IMR-90 (cell line): ENCODE data around the gene COQ4. TPM values are rescaled to one million over a fixed set of nuclear protein-coding genes. Genes with fewer than 3 reads are reported as not detected.

Source experiments
- ATAC-seq: fragments of 200-7000 bp; cut with Tn5 transposase; 2 replicates; pipeline ENCODE4 v1.9.1; 2020; ENCODE audit warnings: low read depth, mild to moderate bottlenecking, moderate library complexity
- BruUV-seq: library from RNA; stranded (reverse); fragments of 400-500 nt; replicated peaks from 2 replicates; lab custom pipeline; 2021; lab: Mats Ljungman, UMichigan
- CTCF ChIA-PET: fragments of 300-600 bp; formaldehyde crosslinking; extraction: SDS; loops from one replicate; lab custom pipeline; 2021; ENCODE audit warnings: antibody characterized with exemption; lab: Yijun Ruan, JAX
- POLR2A ChIA-PET: fragments of 300-600 bp; sonication (Branson Sonifier 250); formaldehyde crosslinking; loops from one replicate; lab custom pipeline; 2022; ENCODE audit warnings: antibody characterized with exemption; ENCODE audit not compliant: unreplicated experiment; lab: Charles Lee
- DNase-seq: peaks from one replicate; pipeline ENCODE4 v3.0.0; 2013
- H2AFZ ChIP-seq: replicated peaks from 2 replicates; pipeline ENCODE3; 2013; ENCODE audit warnings: low read length, mild to moderate bottlenecking; ENCODE audit not compliant: poor library complexity
- H2AK5ac ChIP-seq: 2 replicates; pipeline ENCODE4 v1.6.1; 2013; ENCODE audit warnings: low read depth, low read length, inconsistent platforms
- H2AK9ac ChIP-seq: replicated peaks from 2 replicates; pipeline ENCODE3; 2013; ENCODE audit warnings: mild to moderate bottlenecking, low read depth, low read length, moderate library complexity; ENCODE audit not compliant: poor library complexity
- H2BK120ac ChIP-seq: 2 replicates; pipeline ENCODE4 v1.6.1; 2013; ENCODE audit warnings: low read depth, low read length, inconsistent platforms
- H2BK15ac ChIP-seq: 3 replicates; pipeline ENCODE4 v1.6.1; 2013; ENCODE audit warnings: low read depth, low read length, inconsistent platforms
- H2BK20ac ChIP-seq: 2 replicates; pipeline ENCODE4 v1.6.1; 2013; ENCODE audit warnings: low read depth, mild to moderate bottlenecking, inconsistent platforms, low read length, moderate library complexity
- H2BK5ac ChIP-seq: 2 replicates; pipeline ENCODE4 v1.6.1; 2013; ENCODE audit warnings: mild to moderate bottlenecking, low read depth, low read length, inconsistent platforms; ENCODE audit not compliant: poor library complexity, severe bottlenecking
- H3K14ac ChIP-seq: replicated peaks from 2 replicates; pipeline ENCODE4 v1.6.1; 2013; ENCODE audit warnings: low read depth, low read length, inconsistent platforms
- H3K18ac ChIP-seq: 2 replicates; pipeline ENCODE4 v1.6.1; 2013; ENCODE audit warnings: low read depth, low read length, control low read depth
- H3K23ac ChIP-seq: 2 replicates; pipeline ENCODE4 v1.6.1; 2013; ENCODE audit warnings: low read depth, low read length, inconsistent platforms
- H3K27ac ChIP-seq: 2 replicates; pipeline ENCODE4 v1.5.1; 2013; ENCODE audit warnings: mild to moderate bottlenecking, control low read depth, low read length; ENCODE audit not compliant: insufficient read depth
- H3K27me3 ChIP-seq: 2 replicates; pipeline ENCODE4 v1.6.1; 2013; ENCODE audit warnings: low read length; ENCODE audit not compliant: control insufficient read depth, insufficient read depth
- H3K36me3 ChIP-seq: 2 replicates; pipeline ENCODE4 v1.6.1; 2013; ENCODE audit warnings: low read length, mixed read lengths; ENCODE audit not compliant: control insufficient read depth, insufficient read depth
- H3K4ac ChIP-seq: 2 replicates; pipeline ENCODE4 v1.6.1; 2013; ENCODE audit warnings: low read depth, low read length, inconsistent platforms
- H3K4me1 ChIP-seq: 2 replicates; pipeline ENCODE4 v1.6.1; 2013; ENCODE audit warnings: low read length, mixed read lengths; ENCODE audit not compliant: control insufficient read depth, insufficient read depth
- H3K4me2 ChIP-seq: 2 replicates; pipeline ENCODE4 v1.6.1; 2013; ENCODE audit warnings: low read depth, mild to moderate bottlenecking, control low read depth, low read length, moderate library complexity
- H3K4me3 ChIP-seq: 2 replicates; pipeline ENCODE4 v1.5.1; 2013; ENCODE audit warnings: low read depth, mild to moderate bottlenecking, control low read depth, low read length, moderate library complexity; ENCODE audit not compliant: insufficient read depth
- H3K56ac ChIP-seq: 2 replicates; pipeline ENCODE4 v1.6.1; 2013; ENCODE audit warnings: low read length, inconsistent platforms; ENCODE audit not compliant: insufficient read depth; ENCODE audit errors: extremely low read depth
- H3K79me1 ChIP-seq, 2 experiments: 2 replicates each; pipeline ENCODE4 v1.6.1; 2013; ENCODE audit warnings: low read length in 2 of 2, inconsistent platforms in 1 of 2, low read depth in 1 of 2
- H3K9ac ChIP-seq: 2 replicates; pipeline ENCODE4 v1.6.1; 2013; ENCODE audit warnings: low read depth, low read length, control low read depth
- H3K9me1 ChIP-seq: 2 replicates; pipeline ENCODE4 v1.6.1; 2013; ENCODE audit warnings: low read length, inconsistent platforms; ENCODE audit not compliant: insufficient read depth
- H3K9me3 ChIP-seq: 2 replicates; pipeline ENCODE4 v1.6.1; 2013; ENCODE audit warnings: low read length; ENCODE audit not compliant: control insufficient read depth, insufficient read depth
- H4K20me1 ChIP-seq: 2 replicates; pipeline ENCODE4 v1.6.1; 2013; ENCODE audit warnings: low read length, inconsistent platforms; ENCODE audit not compliant: insufficient read depth
- H4K5ac ChIP-seq: 2 replicates; pipeline ENCODE4 v1.6.1; 2013; ENCODE audit warnings: mild to moderate bottlenecking, low read depth, low read length, control low read depth
- H4K8ac ChIP-seq, 2 experiments: 2 replicates each; pipeline ENCODE4 v1.6.1; 2013; ENCODE audit warnings: low read depth in 2 of 2, low read length in 2 of 2, control low read depth in 1 of 2, inconsistent platforms in 1 of 2
- H4K91ac ChIP-seq: 2 replicates; pipeline ENCODE4 v1.6.1; 2013; ENCODE audit warnings: low read depth, low read length, inconsistent platforms; ENCODE audit not compliant: insufficient read depth
- BHLHE40 ChIP-seq: fragments of 150-350 bp; IDR thresholded peaks from 2 replicates; pipeline ENCODE4 v1.6.1; 2016; ENCODE audit warnings: mild to moderate bottlenecking, low read depth, low read length
- CEBPB ChIP-seq: IDR thresholded peaks from 2 replicates; pipeline ENCODE4 v1.6.1; 2012; ENCODE audit warnings: low read depth, low read length, improper control_type of control experiment
- CHD1 ChIP-seq: IDR thresholded peaks from 2 replicates; pipeline ENCODE4 v1.6.1; 2012; ENCODE audit warnings: low read depth, low read length, improper control_type of control experiment
- FOS ChIP-seq: fragments of 150-350 bp; IDR thresholded peaks from 2 replicates; pipeline ENCODE4 v1.6.1; 2016; ENCODE audit warnings: low read depth, low read length
- MAFK ChIP-seq: IDR thresholded peaks from 2 replicates; pipeline ENCODE4 v1.6.1; 2012; ENCODE audit warnings: low read depth, low read length, improper control_type of control experiment
- MAZ ChIP-seq: IDR thresholded peaks from 2 replicates; pipeline ENCODE4 v1.6.1; 2012; ENCODE audit warnings: low read depth, mild to moderate bottlenecking, low read length, improper control_type of control experiment, moderate library complexity, borderline replicate concordance
- MXI1 ChIP-seq: IDR thresholded peaks from 2 replicates; pipeline ENCODE4 v1.6.1; 2012; ENCODE audit warnings: low read depth, mild to moderate bottlenecking, low read length, moderate library complexity, borderline replicate concordance
- NFE2L2 ChIP-seq: fragments of 150-350 bp; IDR thresholded peaks from 2 replicates; pipeline ENCODE4 v1.6.1; 2016; ENCODE audit warnings: low read depth, mild to moderate bottlenecking, low read length
- POLR2A ChIP-seq: IDR thresholded peaks from 2 replicates; pipeline ENCODE4 v1.6.1; 2012; ENCODE audit warnings: mild to moderate bottlenecking, low read depth, low read length
- RCOR1 ChIP-seq: IDR thresholded peaks from 2 replicates; pipeline ENCODE4 v1.6.1; 2012; ENCODE audit warnings: mild to moderate bottlenecking, low read length, improper control_type of control experiment; ENCODE audit not compliant: insufficient replicate concordance
- RFX5 ChIP-seq: IDR thresholded peaks from 2 replicates; pipeline ENCODE4 v1.8.0; 2012; ENCODE audit warnings: low read depth, mild to moderate bottlenecking, low read length, moderate library complexity
- SMC3 ChIP-seq: fragments of 150-350 bp; IDR thresholded peaks from 2 replicates; pipeline ENCODE4 v1.6.1; 2016; ENCODE audit warnings: low read depth, mild to moderate bottlenecking, antibody characterized with exemption, low read length, moderate library complexity
- WGBS, 2 experiments: methylation state at CpG; one replicate each; pipeline versions ENCODE4 v1.1.5 to v1.1.7; 2013; ENCODE audit warnings: missing lambda C conversion rate in 2 of 2; ENCODE audit not compliant: insufficient read length in 1 of 2; ENCODE audit errors: extremely low coverage in 2 of 2; 5-methylcytosine and 5-hydroxymethylcytosine counted together
- dilution Hi-C: fragments of 300-500 bp; cut with HindIII; formaldehyde crosslinking; loops from one replicate; pipeline ENCODE4 v1.14.3; 2018; ENCODE audit warnings: low sequenced_read_pairs; ENCODE audit not compliant: unreplicated experiment
- in situ Hi-C: fragments of 300-500 bp; cut with MboI; formaldehyde crosslinking; loops from 3 replicates; pipeline ENCODE4 v1.14.3; 2019; ENCODE audit warnings: low sequenced_read_pairs, inconsistent platforms, mixed read lengths
- intact Hi-C: fragments of 100-400 bp; cut with micrococcal nuclease; formaldehyde crosslinking; loops from 2 replicates; pipeline ENCODE4 v1.10.0; 2022
- polyA plus RNA-seq, 3 experiments: library from polyadenylated mRNA; depleted of rRNA; stranded (reverse); fragments of >200 nt; gene quantifications; 2 replicates each; pipeline ENCODE4 v1.2.3, GENCODE V29; 2012; ENCODE audit warnings: low replicate concordance in 1 of 3
- total RNA-seq: library from RNA; depleted of rRNA; stranded (reverse); fragments of >200 nt; gene quantifications from 2 replicates; pipeline ENCODE4 v1.2.3, GENCODE V29; 2012
- TF ChIP-seq, protein P1 (sequence below): fragments of 150-350 bp; IDR thresholded peaks from 2 replicates; pipeline ENCODE4 v1.6.1; 2016; ENCODE audit warnings: low read depth, mild to moderate bottlenecking, low read length, moderate library complexity, borderline replicate concordance
- TF ChIP-seq, protein P2 (sequence below): conservative IDR thresholded peaks from 2 replicates; pipeline ENCODE4 v1.5.1; 2012; ENCODE audit warnings: mild to moderate bottlenecking, low read depth, low read length, improper control_type of control experiment
- TF ChIP-seq, protein P3 (sequence below): fragments of 150-350 bp; IDR thresholded peaks from 2 replicates; pipeline ENCODE4 v1.6.1; 2017; ENCODE audit warnings: mild to moderate bottlenecking, antibody characterized with exemption, low read length, low read depth

Gene COQ4
- total and polyA plus RNA-seq, 2 of the 4 experiments (the other 2 are of a cell fraction) = 20.1 to 41.4 TPM

DNA sequence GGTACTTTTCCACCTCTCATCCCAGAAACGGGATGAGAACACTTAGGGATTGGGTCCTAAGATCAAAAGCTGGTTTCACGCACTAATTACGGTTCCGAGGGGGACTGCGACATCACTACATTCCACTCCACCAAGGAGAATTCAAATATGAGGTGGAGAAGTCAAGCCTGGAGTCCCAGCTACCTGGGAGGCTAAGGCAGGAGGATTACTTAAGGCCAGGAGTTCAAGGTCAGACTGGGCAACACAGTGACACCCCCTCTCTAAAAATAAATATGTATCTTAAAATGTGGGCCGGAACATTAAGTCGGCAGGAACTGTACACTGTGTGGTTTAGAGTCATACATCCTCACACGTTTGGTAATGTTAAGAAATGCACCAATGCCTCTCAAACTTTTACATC, 48.4 kb upstream of the COQ4 start:
- in situ Hi-C loops (no loop called here), dilution Hi-C loops (no loop called here), intact Hi-C loops (no loop called here)
- Histone ChIP-seq H3K18ac (no peak overlapping the region), H3K4ac (no peak overlapping the region; the same call in 1 of the 2 replicates), H3K23ac (peak overlapping the region; percentile 91; the same call in 1 of the 2 replicates), H3K14ac (peak overlapping the region; percentile 80), H3K79me1 (peaks cover 29 to 79% of the 10 kb centered on the region in 2 experiments), H2AK9ac (peak overlapping the region; percentile 29), H3K36me3 (peaks cover 26% of the 10 kb centered on the region), H3K9me1 (peaks cover 14% of the 10 kb centered on the region), H2BK5ac (no peak overlapping the region), H3K27me3 (no peaks in the 10 kb centered on the region), H2AK5ac (peak overlapping the region; percentile 2; the same call in 1 of the 2 replicates), H3K4me2 (peak overlapping the region; percentile 97), H2BK15ac (no peak overlapping the region), H3K27ac (no peak overlapping the region), H4K20me1 (peaks cover 26% of the 10 kb centered on the region), H2BK120ac (no peak overlapping the region), H3K4me3 (peak overlapping the region; percentile 96; the same call in 1 of the 2 replicates), H3K56ac (no peak overlapping the region), H4K91ac (no peak overlapping the region), H4K8ac (no peak overlapping the region), H2AFZ (no peak overlapping the region), H4K5ac (no peak overlapping the region), H3K4me1 (peaks cover 7% of the 10 kb centered on the region), H2BK20ac (no peak overlapping the region), H3K9me3 (no peaks in the 10 kb centered on the region), H3K9ac (peak overlapping the region; percentile 34; the same call in 1 of the 2 replicates)
- DNase-seq = no peak
- TF ChIP-seq RFX5 = no peak
- TF ChIP-seq, protein P1, sequence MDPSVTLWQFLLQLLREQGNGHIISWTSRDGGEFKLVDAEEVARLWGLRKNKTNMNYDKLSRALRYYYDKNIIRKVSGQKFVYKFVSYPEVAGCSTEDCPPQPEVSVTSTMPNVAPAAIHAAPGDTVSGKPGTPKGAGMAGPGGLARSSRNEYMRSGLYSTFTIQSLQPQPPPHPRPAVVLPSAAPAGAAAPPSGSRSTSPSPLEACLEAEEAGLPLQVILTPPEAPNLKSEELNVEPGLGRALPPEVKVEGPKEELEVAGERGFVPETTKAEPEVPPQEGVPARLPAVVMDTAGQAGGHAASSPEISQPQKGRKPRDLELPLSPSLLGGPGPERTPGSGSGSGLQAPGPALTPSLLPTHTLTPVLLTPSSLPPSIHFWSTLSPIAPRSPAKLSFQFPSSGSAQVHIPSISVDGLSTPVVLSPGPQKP = no peak
- no peak for TF ChIP-seq BHLHE40
- TF ChIP-seq MAZ = no peak
- TF ChIP-seq SMC3 = no peak
- TF ChIP-seq FOS = no peak
- TF ChIP-seq, protein P2, sequence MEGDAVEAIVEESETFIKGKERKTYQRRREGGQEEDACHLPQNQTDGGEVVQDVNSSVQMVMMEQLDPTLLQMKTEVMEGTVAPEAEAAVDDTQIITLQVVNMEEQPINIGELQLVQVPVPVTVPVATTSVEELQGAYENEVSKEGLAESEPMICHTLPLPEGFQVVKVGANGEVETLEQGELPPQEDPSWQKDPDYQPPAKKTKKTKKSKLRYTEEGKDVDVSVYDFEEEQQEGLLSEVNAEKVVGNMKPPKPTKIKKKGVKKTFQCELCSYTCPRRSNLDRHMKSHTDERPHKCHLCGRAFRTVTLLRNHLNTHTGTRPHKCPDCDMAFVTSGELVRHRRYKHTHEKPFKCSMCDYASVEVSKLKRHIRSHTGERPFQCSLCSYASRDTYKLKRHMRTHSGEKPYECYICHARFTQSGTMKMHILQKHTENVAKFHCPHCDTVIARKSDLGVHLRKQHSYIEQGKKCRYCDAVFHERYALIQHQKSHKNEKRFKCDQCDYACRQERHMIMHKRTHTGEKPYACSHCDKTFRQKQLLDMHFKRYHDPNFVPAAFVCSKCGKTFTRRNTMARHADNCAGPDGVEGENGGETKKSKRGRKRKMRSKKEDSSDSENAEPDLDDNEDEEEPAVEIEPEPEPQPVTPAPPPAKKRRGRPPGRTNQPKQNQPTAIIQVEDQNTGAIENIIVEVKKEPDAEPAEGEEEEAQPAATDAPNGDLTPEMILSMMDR = no peak
- no peak for TF ChIP-seq CHD1
- TF ChIP-seq, protein P3, sequence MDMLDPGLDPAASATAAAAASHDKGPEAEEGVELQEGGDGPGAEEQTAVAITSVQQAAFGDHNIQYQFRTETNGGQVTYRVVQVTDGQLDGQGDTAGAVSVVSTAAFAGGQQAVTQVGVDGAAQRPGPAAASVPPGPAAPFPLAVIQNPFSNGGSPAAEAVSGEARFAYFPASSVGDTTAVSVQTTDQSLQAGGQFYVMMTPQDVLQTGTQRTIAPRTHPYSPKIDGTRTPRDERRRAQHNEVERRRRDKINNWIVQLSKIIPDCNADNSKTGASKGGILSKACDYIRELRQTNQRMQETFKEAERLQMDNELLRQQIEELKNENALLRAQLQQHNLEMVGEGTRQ = no peak
- no peak for TF ChIP-seq NFE2L2
- TF ChIP-seq MXI1 = no peak
- TF ChIP-seq POLR2A = no peak
- TF ChIP-seq CEBPB = no peak
- TF ChIP-seq MAFK = no peak
- TF ChIP-seq RCOR1 = no peak
- CTCF ChIA-PET = no interaction called here
- POLR2A ChIA-PET = no interaction called here
- WGBS, 2 experiments = no CpG with 5 or more reads among the region's 8 CpGs
- BruUV-seq = no TSS peak
- ATAC-seq = no peak
